Gastrocnemius medialis (tissue), 4 donors: ENCODE data around the gene SEMA3A. TPM values are rescaled to one million over a fixed set of nuclear protein-coding genes. Genes with fewer than 3 reads are reported as not detected.

Experiments
- ATAC-seq, 2 donors: fragments of 150-250 bp; one replicate each; pipeline ENCODE4 v1.9.1; 2016
- DNase-seq, 2 donors: peaks; one replicate each; pipeline ENCODE4 v3.0.0-alpha.2; 2019
- H3K27ac ChIP-seq, 4 donors: fragments of 200-600 bp; sonication (generic); 1 replicate in 1 of 4; 2 replicates in 3 of 4; pipeline ENCODE4 v1.5.1; 2016 to 2018; ENCODE audit warnings: mild to moderate bottlenecking in 2 of 4, moderate library complexity in 1 of 4
- H3K27me3 ChIP-seq, 3 donors: fragments of 200-600 bp; sonication (generic) in 2 of 3; 1 replicate in 1 of 3; 2 replicates in 2 of 3; pipeline versions ENCODE4 v1.5.1 to v1.6.0; 2016 to 2019; ENCODE audit warnings: mild to moderate bottlenecking in 1 of 3, moderate library complexity in 1 of 3
- H3K36me3 ChIP-seq, 2 donors: fragments of 200-600 bp; sonication (generic) in 1 of 2; one replicate each; pipeline ENCODE4 v1.5.1; 2017 to 2018
- H3K4me1 ChIP-seq, 2 donors: fragments of 200-600 bp; sonication (generic) in 1 of 2; one replicate each; pipeline ENCODE4 v1.5.1; 2016 to 2017; ENCODE audit warnings: mild to moderate bottlenecking in 2 of 2
- H3K4me3 ChIP-seq, 4 donors: fragments of 200-600 bp; sonication (generic) in 3 of 4; 1 replicate in 1 of 4; 2 replicates in 3 of 4; pipeline ENCODE4 v1.5.1; 2016 to 2019; ENCODE audit warnings: mild to moderate bottlenecking in 2 of 4
- H3K9me3 ChIP-seq, 3 donors: fragments of 200-600 bp; sonication (generic) in 2 of 3; 1 replicate in 1 of 3; 2 replicates in 2 of 3; pipeline ENCODE4 v1.5.1; 2016 to 2019
- POLR2A ChIP-seq, 2 donors: fragments of 450-650 bp; IDR thresholded peaks; one replicate each; pipeline ENCODE4 v1.6.1; 2017; ENCODE audit warnings: antibody characterized with exemption in 2 of 2, mild to moderate bottlenecking in 2 of 2, moderate library complexity in 2 of 2
- in situ Hi-C, 4 donors: fragments of 200-750 bp; cut with MboI; loops; one replicate each; pipeline versions ENCODE4 v1.15.0 to v1.8.0; 2017; ENCODE audit warnings: low sequenced_read_pairs in 4 of 4
- intact Hi-C: fragments of 100-400 bp; cut with DNase I; formaldehyde crosslinking; loops from one replicate; pipeline ENCODE4 v1.15.1; 2023; ENCODE audit warnings: low total_unique reads
- total RNA-seq, 4 donors: library from RNA; depleted of rRNA; stranded (reverse); fragments of >200 nt; gene quantifications; one replicate each; pipeline versions ENCODE4 v1.1.0 to v1.2.3, GENCODE V29; 2016
- TF ChIP-seq, protein P1 (sequence below), 5 experiments: fragments of 450-650 bp in 3 of 5; fragments of 200-600 bp in 2 of 5; sonication (generic) in 2 of 5; IDR thresholded peaks in 4 of 5; conservative IDR thresholded peaks in 1 of 5; 1 replicate in 4 of 5; 2 replicates in 1 of 5; pipeline ENCODE4 v1.5.1; 2016 to 2019; ENCODE audit warnings: antibody characterized with exemption in 5 of 5, mild to moderate bottlenecking in 3 of 5, moderate library complexity in 3 of 5

Gene SEMA3A
- total RNA-seq, 4 donors from 2014 or later: 0.07 to 0.29 (median 0.13) TPM

DNA sequence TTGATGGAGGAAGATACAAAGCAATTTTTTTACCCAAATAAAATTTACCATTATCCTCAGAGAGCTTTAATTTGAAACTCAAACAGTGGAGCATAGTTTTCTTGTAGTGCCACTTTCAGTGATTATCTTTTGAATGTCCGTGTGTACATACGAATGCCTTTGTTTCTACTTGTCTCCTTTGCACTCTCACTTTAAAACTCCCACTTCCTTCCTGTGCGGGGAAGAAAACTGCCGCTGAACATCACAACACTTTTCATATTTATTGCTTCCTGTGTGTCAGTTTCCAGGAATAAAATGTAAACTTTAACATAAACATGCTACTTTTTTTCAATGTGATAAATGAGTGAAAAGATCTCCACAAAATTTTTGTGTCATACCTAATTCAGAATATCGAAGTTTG lies 102.4 kb downstream of the SEMA3A start:
- Histone ChIP-seq H3K27me3 (no peaks in the 10 kb centered on the region), H3K36me3 (no peaks in the 10 kb centered on the region), H3K4me1 (no peaks in the 10 kb centered on the region), H3K4me3 (no peak overlapping the region), H3K9me3 (no peaks in the 10 kb centered on the region), H3K27ac (no peak overlapping the region)
- ATAC-seq: no peak
- no peak for DNase-seq
- TF ChIP-seq POLR2A (IDR thresholded peaks at IDR 0.05): no peak
- TF ChIP-seq, protein P1, sequence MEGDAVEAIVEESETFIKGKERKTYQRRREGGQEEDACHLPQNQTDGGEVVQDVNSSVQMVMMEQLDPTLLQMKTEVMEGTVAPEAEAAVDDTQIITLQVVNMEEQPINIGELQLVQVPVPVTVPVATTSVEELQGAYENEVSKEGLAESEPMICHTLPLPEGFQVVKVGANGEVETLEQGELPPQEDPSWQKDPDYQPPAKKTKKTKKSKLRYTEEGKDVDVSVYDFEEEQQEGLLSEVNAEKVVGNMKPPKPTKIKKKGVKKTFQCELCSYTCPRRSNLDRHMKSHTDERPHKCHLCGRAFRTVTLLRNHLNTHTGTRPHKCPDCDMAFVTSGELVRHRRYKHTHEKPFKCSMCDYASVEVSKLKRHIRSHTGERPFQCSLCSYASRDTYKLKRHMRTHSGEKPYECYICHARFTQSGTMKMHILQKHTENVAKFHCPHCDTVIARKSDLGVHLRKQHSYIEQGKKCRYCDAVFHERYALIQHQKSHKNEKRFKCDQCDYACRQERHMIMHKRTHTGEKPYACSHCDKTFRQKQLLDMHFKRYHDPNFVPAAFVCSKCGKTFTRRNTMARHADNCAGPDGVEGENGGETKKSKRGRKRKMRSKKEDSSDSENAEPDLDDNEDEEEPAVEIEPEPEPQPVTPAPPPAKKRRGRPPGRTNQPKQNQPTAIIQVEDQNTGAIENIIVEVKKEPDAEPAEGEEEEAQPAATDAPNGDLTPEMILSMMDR (IDR thresholded peaks at IDR 0.05 in 4 of 5, conservative IDR thresholded peaks at IDR 0.05 in 1 of 5): no peak
- intact Hi-C loops (no loop called here), in situ Hi-C loops (no loop called here)

DNA sequence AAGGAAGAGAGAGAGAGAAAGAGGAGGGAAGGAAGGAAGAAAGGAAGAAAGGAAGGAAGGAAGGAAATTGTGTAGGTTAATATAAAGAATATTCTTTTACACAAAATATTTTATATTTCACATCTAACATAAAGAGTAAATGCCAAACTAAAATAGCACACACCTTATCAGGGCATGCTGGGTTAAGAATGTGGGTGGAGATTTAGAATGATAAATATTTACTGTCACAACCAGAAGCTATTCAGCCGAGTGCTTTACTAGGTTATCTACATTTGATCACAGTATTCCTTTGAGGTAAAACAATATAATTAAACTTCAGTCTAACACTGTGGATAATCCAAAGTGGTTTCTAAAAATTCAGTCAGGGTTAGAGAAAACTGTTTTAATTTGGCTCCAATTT lies 103.3 kb downstream of the SEMA3A start:
- H3K27ac ChIP-seq: no peak overlapping the region
- TF ChIP-seq, protein P1 (IDR thresholded peaks at IDR 0.05 in 4 of 5, conservative IDR thresholded peaks at IDR 0.05 in 1 of 5): no peak
- TF ChIP-seq POLR2A (IDR thresholded peaks at IDR 0.05): no peak
- intact Hi-C loops: no loop called here
- no peak for ATAC-seq
- no peaks in the 10 kb centered on the region for H3K36me3 ChIP-seq
- no peak for DNase-seq
- in situ Hi-C loops: no loop called here
- H3K4me3 ChIP-seq: no peak overlapping the region
- no peaks in the 10 kb centered on the region for H3K27me3 ChIP-seq
- H3K4me1 ChIP-seq: no peaks in the 10 kb centered on the region
- H3K9me3 ChIP-seq: no peaks in the 10 kb centered on the region

DNA sequence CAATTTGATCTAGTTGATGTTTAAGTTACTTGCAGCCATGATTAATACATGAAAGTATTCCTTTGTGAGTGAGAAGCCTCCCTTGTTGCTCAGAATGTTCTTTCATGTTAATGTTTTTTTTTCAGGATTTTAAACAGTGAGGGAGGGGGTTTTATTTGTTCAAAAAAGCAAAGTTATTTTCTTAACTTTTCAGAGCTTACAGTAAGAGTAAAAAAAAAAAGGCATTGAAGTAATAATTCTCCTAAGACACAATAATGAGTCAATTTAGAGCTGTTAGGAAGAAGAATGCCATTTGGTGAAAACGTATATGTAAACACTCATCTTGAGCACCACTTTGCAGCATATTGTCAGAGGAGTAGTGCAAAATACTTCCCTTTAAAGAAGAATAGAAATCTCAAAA lies 105.8 kb downstream of the SEMA3A start:
- ATAC-seq: no peak
- H3K4me3 ChIP-seq: no peak overlapping the region
- intact Hi-C loops: no loop called here
- no peaks in the 10 kb centered on the region for H3K27me3 ChIP-seq
- DNase-seq: no peak
- no peaks in the 10 kb centered on the region for H3K9me3 ChIP-seq
- H3K4me1 ChIP-seq: no peaks in the 10 kb centered on the region
- H3K27ac ChIP-seq: no peak overlapping the region
- TF ChIP-seq, protein P1 (IDR thresholded peaks at IDR 0.05 in 4 of 5, conservative IDR thresholded peaks at IDR 0.05 in 1 of 5): no peak
- no peak for TF ChIP-seq POLR2A (IDR thresholded peaks at IDR 0.05)
- in situ Hi-C loops: no loop called here
- no peaks in the 10 kb centered on the region for H3K36me3 ChIP-seq

DNA sequence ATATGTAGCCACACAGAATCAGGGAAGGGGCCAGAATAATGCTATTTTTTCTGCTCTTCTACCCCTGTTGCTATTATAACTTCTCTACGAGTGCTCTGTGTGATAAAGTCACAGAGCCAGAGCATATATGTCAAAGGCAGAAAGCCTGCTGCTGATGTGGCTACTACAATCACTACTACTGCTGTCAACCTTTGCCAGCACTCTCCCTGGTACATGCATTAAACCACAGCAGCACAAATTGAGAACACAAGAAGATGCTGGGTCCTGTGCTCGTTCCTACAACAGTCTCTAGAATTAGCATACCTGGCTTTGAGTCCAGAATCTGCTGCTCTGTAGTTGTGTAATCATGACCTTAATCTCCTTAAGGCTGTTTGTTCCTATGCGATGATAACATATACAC lies 108.6 kb downstream of the SEMA3A start:
- no peak for ATAC-seq
- in situ Hi-C loops: no loop called here

DNA sequence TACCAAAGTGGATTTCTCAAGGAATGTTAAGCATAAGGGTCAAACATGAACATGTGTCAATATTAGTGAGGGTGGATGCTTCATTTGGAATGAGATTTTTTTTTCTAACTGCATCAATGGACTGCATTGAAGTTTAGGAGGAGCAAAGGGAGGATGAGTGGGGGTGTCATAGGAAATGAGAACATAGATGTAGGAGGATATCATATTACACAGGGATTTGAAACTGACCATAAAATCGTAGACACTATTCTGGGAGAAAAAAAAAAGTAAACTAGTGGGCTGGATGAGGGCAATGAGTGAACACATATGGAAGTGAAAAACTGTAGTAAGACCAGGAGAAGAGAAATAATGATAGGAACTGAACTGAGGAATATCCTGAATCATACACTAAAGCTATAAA lies 109.4 kb downstream of the SEMA3A start:
- H3K4me1 ChIP-seq: no peaks in the 10 kb centered on the region
- H3K4me3 ChIP-seq: no peak overlapping the region
- no peak for TF ChIP-seq POLR2A (IDR thresholded peaks at IDR 0.05)
- TF ChIP-seq, protein P1 (IDR thresholded peaks at IDR 0.05 in 4 of 5, conservative IDR thresholded peaks at IDR 0.05 in 1 of 5): no peak
- DNase-seq (no peak), ATAC-seq (no peak)
- in situ Hi-C loops: no loop called here
- no peaks in the 10 kb centered on the region for H3K27me3 ChIP-seq
- H3K27ac ChIP-seq: no peak overlapping the region
- H3K9me3 ChIP-seq: no peaks in the 10 kb centered on the region
- no peaks in the 10 kb centered on the region for H3K36me3 ChIP-seq
- intact Hi-C loops: no loop called here

More for the DNA sequence above, 108.6 kb downstream of the SEMA3A start:
- intact Hi-C loops: no loop called here
- Histone ChIP-seq H3K4me1 (no peaks in the 10 kb centered on the region), H3K9me3 (no peaks in the 10 kb centered on the region), H3K27ac (no peak overlapping the region), H3K4me3 (no peak overlapping the region), H3K27me3 (no peaks in the 10 kb centered on the region), H3K36me3 (no peaks in the 10 kb centered on the region)
- no peak for DNase-seq
- no peak for TF ChIP-seq POLR2A (IDR thresholded peaks at IDR 0.05)
- TF ChIP-seq, protein P1 (IDR thresholded peaks at IDR 0.05 in 4 of 5, conservative IDR thresholded peaks at IDR 0.05 in 1 of 5): no peak
